CD4-positive, alpha-beta memory T cell (primary cell): ENCODE data around the gene RIC1. TPM values are rescaled to one million over a fixed set of nuclear protein-coding genes. Genes with fewer than 3 reads are reported as not detected.
"Not testable (repeated sequence)": the region's sequence is repeated elsewhere in the genome, so short reads cannot be mapped to it uniquely, and the experiment has no call there.

Experiments used
- CTCF ChIA-PET: fragments of 350-600 bp; sonication (Branson Sonifier 250); formaldehyde crosslinking; loops from one replicate; lab custom pipeline; 2021; ENCODE audit warnings: inconsistent platforms; ENCODE audit not compliant: partially characterized antibody; lab: Charles Lee
- POLR2A ChIA-PET: fragments of 350-600 bp; sonication (Branson Sonifier 250); formaldehyde crosslinking; loops from one replicate; lab custom pipeline; 2021; ENCODE audit not compliant: partially characterized antibody; lab: Charles Lee
- DNase-seq, 5 donors: peaks; one replicate each; pipeline versions ENCODE4 v3.0.0 to v3.0.0-alpha.2; 2020 to 2022; ENCODE audit warnings: mixed read lengths in 1 of 5
- H3K27ac ChIP-seq: one replicate; pipeline ENCODE4 v1.7.0; 2013; ENCODE audit warnings: low read depth, low read length
- H3K27me3 ChIP-seq: 2 replicates; pipeline ENCODE4 v1.7.0; 2013; ENCODE audit warnings: mild to moderate bottlenecking, low read length, moderate library complexity; ENCODE audit not compliant: insufficient read depth
- H3K36me3 ChIP-seq: 2 replicates; pipeline ENCODE4 v1.7.0; 2013; ENCODE audit warnings: mild to moderate bottlenecking, low read length, moderate library complexity; ENCODE audit not compliant: insufficient read depth
- H3K4me1 ChIP-seq: 2 replicates; pipeline ENCODE4 v1.7.0; 2013; ENCODE audit warnings: mild to moderate bottlenecking, low read length, moderate library complexity; ENCODE audit not compliant: insufficient read depth
- H3K4me3 ChIP-seq, 2 donors: one replicate each; pipeline ENCODE4 v1.7.0; 2013; ENCODE audit warnings: low read length in 2 of 2, mild to moderate bottlenecking in 1 of 2
- H3K9me3 ChIP-seq, 2 donors: one replicate each; pipeline ENCODE4 v1.7.0; 2013; ENCODE audit warnings: low read length in 2 of 2, control low read depth in 1 of 2; ENCODE audit not compliant: control insufficient read depth in 1 of 2
- H3K27ac Mint-ChIP-seq, 7 donors: one replicate each; pipeline ENCODE4 v1.8.0; 2020 to 2021; ENCODE audit warnings: mixed read lengths in 7 of 7, mild to moderate bottlenecking in 6 of 7, inconsistent platforms in 3 of 7, moderate library complexity in 3 of 7
- H3K27me3 Mint-ChIP-seq, 2 donors: one replicate each; pipeline ENCODE4 v1.8.0; 2020 to 2021; ENCODE audit warnings: mixed read lengths in 2 of 2
- H3K36me3 Mint-ChIP-seq, 2 donors: one replicate each; pipeline ENCODE4 v1.8.0; 2020 to 2021; ENCODE audit warnings: mixed read lengths in 2 of 2, inconsistent platforms in 1 of 2, mild to moderate bottlenecking in 1 of 2
- H3K4me1 Mint-ChIP-seq, 4 donors: one replicate each; pipeline ENCODE4 v1.8.0; 2020 to 2021; ENCODE audit warnings: mixed read lengths in 4 of 4, mild to moderate bottlenecking in 1 of 4
- H3K4me3 Mint-ChIP-seq, 8 donors: one replicate each; pipeline ENCODE4 v1.8.0; 2020 to 2021; ENCODE audit warnings: mixed read lengths in 8 of 8, mild to moderate bottlenecking in 7 of 8, moderate library complexity in 6 of 8, inconsistent platforms in 3 of 8
- H3K9me3 Mint-ChIP-seq, 8 donors: one replicate each; pipeline ENCODE4 v1.8.0; 2020 to 2021; ENCODE audit warnings: mixed read lengths in 8 of 8, mild to moderate bottlenecking in 5 of 8, inconsistent platforms in 3 of 8, moderate library complexity in 1 of 8
- intact Hi-C: fragments of 100-400 bp; cut with micrococcal nuclease; formaldehyde crosslinking; loops from one replicate; pipeline ENCODE4 v1.15.1; 2023
- polyA plus RNA-seq, 2 donors: library from polyadenylated mRNA; unstranded; fragments of 300-500 nt; fragmentation: Illumina TruSeq; gene quantifications; one replicate each; pipeline ENCODE4 v1.2.3, GENCODE V29; 2021
- total RNA-seq, 2 experiments: library from RNA; stranded (reverse); gene quantifications; one replicate each; pipeline ENCODE4 v1.2.3, GENCODE V29; 2021

The RIC1 gene
- total and polyA plus RNA-seq, 4 experiments from 2014 or later, result 2.4 to 27.1 (median 17.0) TPM

- ChIA-PET POLR2A (interaction anchor here (0.5 to 1.5 kb wide), 2 partner anchors 44 to 330 kb away, joined by 5 to 10 read pairs; partner anchors contain the start of gene RIC1), CTCF (interaction anchor here (0.9 to 1.5 kb wide), 3 partner anchors 17 to 222 kb away, joined by 3 to 4 read pairs (median 4); partner anchors contain the start of gene CD274)
- peaks cover 27 to 42% (median 32%) of the 10 kb centered on the region in 4 donors for H3K4me1 Mint-ChIP-seq
- peak overlapping the region; percentile 5 to 74 (median 57) for H3K27ac Mint-ChIP-seq
- H3K27me3 ChIP-seq, result no peaks in the 10 kb centered on the region
- H3K36me3 ChIP-seq, result no peaks in the 10 kb centered on the region
- peak; percentile 61 to 71 (median 67) for DNase-seq
- peak overlapping the region in 1 of 2 donors; percentile 11 for H3K4me3 ChIP-seq
- intact Hi-C loops, result loop anchor here (1.0 kb wide), 1 partner anchor 43 kb away; the partner anchor contains the start of gene RIC1
- peaks cover 0 to 5% (median 0%) of the 10 kb centered on the region in 8 donors for H3K9me3 Mint-ChIP-seq
- H3K9me3 ChIP-seq, result no peaks in the 10 kb centered on the region
- peaks cover 0 to 23% of the 10 kb centered on the region in 2 donors for H3K36me3 Mint-ChIP-seq
- H3K27ac ChIP-seq, result no peak overlapping the region
- H3K27me3 Mint-ChIP-seq, result no peaks in the 10 kb centered on the region
- H3K4me3 Mint-ChIP-seq, result peak overlapping the region in 6 of 8 donors; percentile 0 to 77 (median 42)
- peaks cover 26% of the 10 kb centered on the region for H3K4me1 ChIP-seq
Measured at GRCh38 chr9:5671711-5672353, 42.9 kb downstream of the RIC1 start.

- peaks cover 15 to 18% (median 15%) of the 10 kb centered on the region in 4 donors for H3K4me1 Mint-ChIP-seq
- peaks cover 17% of the 10 kb centered on the region for H3K4me1 ChIP-seq
- H3K27ac Mint-ChIP-seq, H3K27me3 Mint-ChIP-seq, H3K4me3 Mint-ChIP-seq, DNase-seq, H3K9me3 Mint-ChIP-seq, POLR2A ChIA-PET, H3K27ac ChIP-seq, H3K9me3 ChIP-seq, CTCF ChIA-PET, H3K36me3 ChIP-seq, H3K4me3 ChIP-seq, intact Hi-C loops, H3K27me3 ChIP-seq: not testable (repeated sequence)
- H3K36me3 Mint-ChIP-seq, result peaks cover 3 to 13% of the 10 kb centered on the region in 2 donors
Measured at GRCh38 chr9:5675046-5675445, 46.1 kb downstream of the RIC1 start.

- H3K27me3 Mint-ChIP-seq, H3K4me3 Mint-ChIP-seq, H3K27ac ChIP-seq, CTCF ChIA-PET, POLR2A ChIA-PET, H3K9me3 ChIP-seq, H3K36me3 ChIP-seq, H3K4me3 ChIP-seq, DNase-seq, H3K4me1 ChIP-seq, intact Hi-C loops, H3K27ac Mint-ChIP-seq, H3K27me3 ChIP-seq: not testable (repeated sequence)
- Mint-ChIP-seq H3K4me1 (peaks cover 11 to 20% (median 15%) of the 10 kb centered on the region in 4 donors), H3K9me3 (peaks cover 2 to 32% (median 16%) of the 10 kb centered on the region in 8 donors), H3K36me3 (peaks cover 20 to 34% of the 10 kb centered on the region in 2 donors)
Measured at GRCh38 chr9:5683591-5683990, 54.7 kb downstream of the RIC1 start.

GRCh38 chr9:5684101-5684500, 55.2 kb downstream of the RIC1 start:
- peaks cover 2 to 32% (median 16%) of the 10 kb centered on the region in 8 donors for H3K9me3 Mint-ChIP-seq
- H3K4me3 Mint-ChIP-seq, result no peak overlapping the region

GRCh38 chr9:5688109-5688508, 59.2 kb downstream of the RIC1 start:
- Mint-ChIP-seq H3K27ac (peak overlapping the region in 2 of 7 donors; percentile 30 to 42), H3K4me3 (no peak overlapping the region), H3K4me1 (peaks cover 3 to 11% (median 7%) of the 10 kb centered on the region in 4 donors), H3K9me3 (peaks cover 0 to 11% (median 4%) of the 10 kb centered on the region in 8 donors), H3K36me3 (peaks cover 14 to 20% of the 10 kb centered on the region in 2 donors), H3K27me3 (no peaks in the 10 kb centered on the region)
- H3K27me3 ChIP-seq, result no peaks in the 10 kb centered on the region
- no peak overlapping the region for H3K27ac ChIP-seq
- no peak for DNase-seq
- ChIA-PET CTCF (no interaction called here), POLR2A (no interaction called here)
- no peak overlapping the region for H3K4me3 ChIP-seq
- intact Hi-C loops, result no loop called here
- H3K36me3 ChIP-seq, result no peaks in the 10 kb centered on the region
- H3K9me3 ChIP-seq, result no peaks in the 10 kb centered on the region
- no peaks in the 10 kb centered on the region for H3K4me1 ChIP-seq

More at GRCh38 chr9:5684101-5684500, 55.2 kb downstream of the RIC1 start:
- Mint-ChIP-seq H3K4me1 (peaks cover 11 to 20% (median 15%) of the 10 kb centered on the region in 4 donors), H3K27ac (no peak overlapping the region), H3K36me3 (peaks cover 19 to 35% of the 10 kb centered on the region in 2 donors), H3K27me3 (no peaks in the 10 kb centered on the region)
- DNase-seq, result no peak
- CTCF ChIA-PET, result no interaction called here
- Histone ChIP-seq H3K9me3 (no peaks in the 10 kb centered on the region), H3K4me1 (no peaks in the 10 kb centered on the region), H3K4me3 (no peak overlapping the region), H3K36me3 (no peaks in the 10 kb centered on the region), H3K27me3 (no peaks in the 10 kb centered on the region), H3K27ac (no peak overlapping the region)
- POLR2A ChIA-PET, result no interaction called here
- intact Hi-C loops, result no loop called here

- no peak overlapping the region for H3K27ac Mint-ChIP-seq
- Histone ChIP-seq H3K9me3 (no peaks in the 10 kb centered on the region), H3K27ac (no peak overlapping the region), H3K36me3 (no peaks in the 10 kb centered on the region), H3K4me1 (no peaks in the 10 kb centered on the region), H3K4me3 (no peak overlapping the region), H3K27me3 (no peaks in the 10 kb centered on the region)
- H3K27me3 Mint-ChIP-seq, result no peaks in the 10 kb centered on the region
- no peak for DNase-seq
- H3K4me1 Mint-ChIP-seq, result peaks cover 4 to 11% (median 7%) of the 10 kb centered on the region in 4 donors
- peaks cover 0 to 2% (median 0%) of the 10 kb centered on the region in 8 donors for H3K9me3 Mint-ChIP-seq
- no peak overlapping the region for H3K4me3 Mint-ChIP-seq
- CTCF ChIA-PET, result no interaction called here
- intact Hi-C loops, result no loop called here
- peaks cover 4 to 14% of the 10 kb centered on the region in 2 donors for H3K36me3 Mint-ChIP-seq
- POLR2A ChIA-PET, result no interaction called here
Measured at GRCh38 chr9:5690278-5690677, 61.4 kb downstream of the RIC1 start.

- peaks cover 0 to 16% (median 10%) of the 10 kb centered on the region in 4 donors for H3K4me1 Mint-ChIP-seq
- H3K4me1 ChIP-seq, result no peaks in the 10 kb centered on the region
- no peaks in the 10 kb centered on the region for H3K9me3 ChIP-seq
- no peak overlapping the region for H3K4me3 ChIP-seq
- peaks cover 18 to 20% of the 10 kb centered on the region in 2 donors for H3K36me3 Mint-ChIP-seq
- no peak overlapping the region for H3K27ac ChIP-seq
- H3K27ac Mint-ChIP-seq, result peak overlapping the region in 1 of 7 donors; percentile 16
- H3K4me3 Mint-ChIP-seq, result no peak overlapping the region
- no peaks in the 10 kb centered on the region for H3K9me3 Mint-ChIP-seq
- ChIA-PET POLR2A (no interaction called here), CTCF (no interaction called here)
- no peak for DNase-seq
- intact Hi-C loops, result no loop called here
- no peaks in the 10 kb centered on the region for H3K27me3 Mint-ChIP-seq
- H3K27me3 ChIP-seq, result no peaks in the 10 kb centered on the region
- H3K36me3 ChIP-seq, result no peaks in the 10 kb centered on the region
Measured at GRCh38 chr9:5695860-5696259, 67.0 kb downstream of the RIC1 start.
